Keratinocyte (primary cell): ENCODE data around the gene ZNF232. TPM values are rescaled to one million over a fixed set of nuclear protein-coding genes. Genes with fewer than 3 reads are reported as not detected.
"Not testable (repeated sequence)": the region's sequence is repeated elsewhere in the genome, so short reads cannot be mapped to it uniquely, and the experiment has no call there.

Experiments
- DNase-seq: peaks from one replicate; pipeline ENCODE4 v3.0.0-alpha.2; 2011; ENCODE audit warnings: low read depth, missing footprints, low spot score
- FAIRE-seq: peaks from 2 replicates; lab custom pipeline; 2011; peaks lifted over from hg19 to GRCh38; lab: Jason Lieb, UNC
- H2AFZ ChIP-seq: 2 replicates; pipeline ENCODE4 v1.6.0; 2012; ENCODE audit warnings: low read length, control low read depth, inconsistent platforms; ENCODE audit not compliant: control insufficient read depth
- H3K27ac ChIP-seq: 2 replicates; pipeline ENCODE4 v1.5.1; 2011; ENCODE audit warnings: low read length; ENCODE audit not compliant: control insufficient read depth, insufficient read depth
- H3K27me3 ChIP-seq: 3 replicates; pipeline ENCODE4 v1.6.0; 2011; ENCODE audit warnings: low read length; ENCODE audit not compliant: control insufficient read depth, insufficient read depth; ENCODE audit errors: extremely low read depth
- H3K36me3 ChIP-seq, 2 experiments: 2 replicates in 1 of 2; 3 replicates in 1 of 2; pipeline ENCODE4 v1.5.1; 2011; ENCODE audit warnings: low read length in 2 of 2, mild to moderate bottlenecking in 1 of 2; ENCODE audit not compliant: control insufficient read depth in 2 of 2, insufficient read depth in 2 of 2; ENCODE audit errors: extremely low read depth in 1 of 2
- H3K4me1 ChIP-seq: 3 replicates; pipeline ENCODE4 v1.5.1; 2011; ENCODE audit warnings: low read length; ENCODE audit not compliant: control insufficient read depth, insufficient read depth; ENCODE audit errors: extremely low read depth
- H3K4me2 ChIP-seq: 3 replicates; pipeline ENCODE4 v1.6.0; 2011; ENCODE audit warnings: low read depth, low read length; ENCODE audit not compliant: control insufficient read depth, insufficient read depth; ENCODE audit errors: extremely low read depth
- H3K4me3 ChIP-seq, 3 experiments: fragments of 200-600 bp in 1 of 3; sonication (generic) in 1 of 3; 2 replicates in 2 of 3; 3 replicates in 1 of 3; pipeline ENCODE4 v1.5.1; 2011 to 2016; ENCODE audit warnings: low read length in 3 of 3, mild to moderate bottlenecking in 3 of 3, control low read depth in 2 of 3, inconsistent platforms in 1 of 3, low read depth in 1 of 3, mixed read lengths in 1 of 3, mixed run types in 1 of 3, moderate library complexity in 1 of 3; ENCODE audit not compliant: control insufficient read depth in 2 of 3, insufficient read depth in 2 of 3; ENCODE audit errors: extremely low read depth in 1 of 3
- H3K79me2 ChIP-seq: 2 replicates; pipeline ENCODE4 v1.6.0; 2012; ENCODE audit warnings: low read length; ENCODE audit not compliant: control insufficient read depth, insufficient read depth
- H3K9ac ChIP-seq: 3 replicates; pipeline ENCODE4 v1.6.0; 2011; ENCODE audit warnings: low read length; ENCODE audit not compliant: control insufficient read depth, insufficient read depth; ENCODE audit errors: extremely low read depth
- H3K9me1 ChIP-seq: 3 replicates; pipeline ENCODE4 v1.6.0; 2011; ENCODE audit warnings: low read length; ENCODE audit not compliant: control insufficient read depth, insufficient read depth; ENCODE audit errors: extremely low read depth
- H3K9me3 ChIP-seq: 2 replicates; pipeline ENCODE4 v1.5.1; 2012; ENCODE audit warnings: low read depth, low read length; ENCODE audit not compliant: control insufficient read depth
- H4K20me1 ChIP-seq: 3 replicates; pipeline ENCODE4 v1.6.0; 2011; ENCODE audit warnings: low read length; ENCODE audit not compliant: control insufficient read depth, insufficient read depth; ENCODE audit errors: extremely low read depth
- EZH2 ChIP-seq: IDR thresholded peaks from one replicate; pipeline ENCODE4 v1.6.1; 2012; ENCODE audit warnings: inconsistent platforms, mild to moderate bottlenecking, low read length, moderate library complexity
- dilution Hi-C: fragments of 300-500 bp; cut with MboI; formaldehyde crosslinking; loops from one replicate; pipeline ENCODE4 v1.7.0; 2020; ENCODE audit warnings: low sequenced_read_pairs; ENCODE audit not compliant: extremely low pct_ligation_motif_present
- polyA plus RNA-seq, 5 experiments: library from polyadenylated mRNA; depleted of rRNA in 3 of 5; stranded (reverse) in 3 of 5; stranded (forward) in 1 of 5; unstranded in 1 of 5; fragments of >200 nt; gene quantifications; 1 replicate in 1 of 5; 2 replicates in 3 of 5; 3 replicates in 1 of 5; pipeline versions ENCODE4 v1.2.1 to v1.2.3, GENCODE V29; 2011 to 2012; ENCODE audit warnings: missing spikeins in 2 of 5, low read depth in 1 of 5, low replicate concordance in 1 of 5
- TF ChIP-seq, protein P1 (sequence below), 3 experiments: IDR thresholded peaks in 1 of 3; conservative IDR thresholded peaks in 1 of 3; optimal IDR thresholded peaks in 1 of 3; 2 replicates in 2 of 3; 3 replicates in 1 of 3; pipeline versions ENCODE3 to v1.5.1; 2011; ENCODE audit warnings: low read length in 3 of 3, mild to moderate bottlenecking in 3 of 3, moderate library complexity in 2 of 3, control low read depth in 1 of 3, inconsistent platforms in 1 of 3; ENCODE audit not compliant: insufficient read depth in 2 of 3; ENCODE audit errors: extremely low read depth in 1 of 3

ZNF232 gene
- polyA plus RNA-seq, 1 donor (not counting 4 experiments of a cell fraction or from before 2014, with no cell fraction given): 5.2 TPM

DNA sequence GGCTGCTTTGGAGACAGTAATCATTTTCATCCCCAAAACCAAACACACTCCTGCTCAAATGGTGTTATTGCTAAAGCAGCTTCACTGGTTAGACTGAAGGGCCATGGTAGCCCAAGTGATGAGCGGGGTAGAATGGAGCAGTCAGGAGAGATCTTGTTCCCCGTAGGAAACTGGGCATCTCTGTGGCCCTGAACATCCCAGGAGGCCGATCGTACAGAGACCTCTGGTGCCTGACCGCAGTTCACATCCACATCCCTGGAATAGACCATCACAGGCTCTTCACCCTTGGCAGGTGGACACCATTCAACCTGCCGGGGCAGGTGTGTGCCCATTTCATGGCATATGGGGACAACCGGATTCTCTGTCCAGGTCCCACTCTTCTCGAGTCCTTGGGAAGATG, 18.1 kb upstream of the ZNF232 start:
- dilution Hi-C loops, H3K27me3 ChIP-seq, H3K79me2 ChIP-seq, H3K4me3 ChIP-seq, H3K4me1 ChIP-seq, H2AFZ ChIP-seq, H3K9ac ChIP-seq, H3K27ac ChIP-seq, H3K9me1 ChIP-seq, H3K9me3 ChIP-seq, H3K36me3 ChIP-seq, DNase-seq, H3K4me2 ChIP-seq, H4K20me1 ChIP-seq, FAIRE-seq: not testable (repeated sequence)

DNA sequence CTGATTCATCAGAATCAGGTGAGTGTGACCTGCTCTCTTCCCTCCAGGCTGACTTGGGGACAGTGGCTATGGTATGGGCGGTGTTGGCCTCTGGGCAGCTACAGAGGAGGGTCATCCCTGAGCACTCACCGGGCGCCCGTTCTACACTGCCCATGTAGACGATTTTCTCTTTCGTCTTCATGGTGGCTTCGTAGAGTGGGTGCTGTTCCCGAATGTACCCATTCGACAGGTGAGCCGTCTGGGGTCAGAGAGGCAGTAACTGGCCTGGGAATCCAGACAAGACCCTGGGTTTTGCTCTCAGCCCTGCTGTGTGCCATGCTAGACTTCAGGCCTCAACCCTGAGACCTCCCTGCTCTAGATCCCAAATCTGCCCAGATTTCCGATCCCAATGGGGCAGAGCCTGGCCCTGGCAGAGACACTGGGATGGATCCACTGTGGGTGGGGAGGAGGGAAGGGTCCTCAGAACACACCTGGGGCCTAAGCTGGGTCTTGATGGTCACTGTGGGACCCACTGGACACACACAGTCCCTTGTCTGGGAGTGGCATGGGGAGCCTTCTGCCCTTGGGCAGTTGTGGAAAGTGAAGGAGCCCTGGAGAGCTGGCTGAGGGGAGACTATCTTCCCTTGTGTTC, 17.3 kb upstream of the ZNF232 start:
- no peaks in the 10 kb centered on the region for H3K9me3 ChIP-seq
- no peak overlapping the region for H2AFZ ChIP-seq
- no peak for DNase-seq
- no peaks in the 10 kb centered on the region for H3K79me2 ChIP-seq
- FAIRE-seq: no peak
- H3K36me3 ChIP-seq: no peaks in the 10 kb centered on the region
- no peaks in the 10 kb centered on the region for H4K20me1 ChIP-seq
- H3K27ac ChIP-seq: no peak overlapping the region
- H3K4me2 ChIP-seq: no peak overlapping the region
- H3K9ac ChIP-seq: no peak overlapping the region
- peaks cover 6% of the 10 kb centered on the region for H3K27me3 ChIP-seq
- no peak for TF ChIP-seq EZH2
- TF ChIP-seq, protein P1, sequence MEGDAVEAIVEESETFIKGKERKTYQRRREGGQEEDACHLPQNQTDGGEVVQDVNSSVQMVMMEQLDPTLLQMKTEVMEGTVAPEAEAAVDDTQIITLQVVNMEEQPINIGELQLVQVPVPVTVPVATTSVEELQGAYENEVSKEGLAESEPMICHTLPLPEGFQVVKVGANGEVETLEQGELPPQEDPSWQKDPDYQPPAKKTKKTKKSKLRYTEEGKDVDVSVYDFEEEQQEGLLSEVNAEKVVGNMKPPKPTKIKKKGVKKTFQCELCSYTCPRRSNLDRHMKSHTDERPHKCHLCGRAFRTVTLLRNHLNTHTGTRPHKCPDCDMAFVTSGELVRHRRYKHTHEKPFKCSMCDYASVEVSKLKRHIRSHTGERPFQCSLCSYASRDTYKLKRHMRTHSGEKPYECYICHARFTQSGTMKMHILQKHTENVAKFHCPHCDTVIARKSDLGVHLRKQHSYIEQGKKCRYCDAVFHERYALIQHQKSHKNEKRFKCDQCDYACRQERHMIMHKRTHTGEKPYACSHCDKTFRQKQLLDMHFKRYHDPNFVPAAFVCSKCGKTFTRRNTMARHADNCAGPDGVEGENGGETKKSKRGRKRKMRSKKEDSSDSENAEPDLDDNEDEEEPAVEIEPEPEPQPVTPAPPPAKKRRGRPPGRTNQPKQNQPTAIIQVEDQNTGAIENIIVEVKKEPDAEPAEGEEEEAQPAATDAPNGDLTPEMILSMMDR (optimal IDR thresholded peaks at IDR 0.05 in 1 of 3, IDR thresholded peaks at IDR 0.05 in 1 of 3, conservative IDR thresholded peaks at IDR 0.05 in 1 of 3; ENCODE audit: extremely low read depth in 1 of 3, insufficient read depth in 2 of 3, low read length in 3 of 3): no peak
- dilution Hi-C loops: no loop called here
- no peaks in the 10 kb centered on the region for H3K9me1 ChIP-seq
- H3K4me3 ChIP-seq: no peak overlapping the region
- no peaks in the 10 kb centered on the region for H3K4me1 ChIP-seq

DNA sequence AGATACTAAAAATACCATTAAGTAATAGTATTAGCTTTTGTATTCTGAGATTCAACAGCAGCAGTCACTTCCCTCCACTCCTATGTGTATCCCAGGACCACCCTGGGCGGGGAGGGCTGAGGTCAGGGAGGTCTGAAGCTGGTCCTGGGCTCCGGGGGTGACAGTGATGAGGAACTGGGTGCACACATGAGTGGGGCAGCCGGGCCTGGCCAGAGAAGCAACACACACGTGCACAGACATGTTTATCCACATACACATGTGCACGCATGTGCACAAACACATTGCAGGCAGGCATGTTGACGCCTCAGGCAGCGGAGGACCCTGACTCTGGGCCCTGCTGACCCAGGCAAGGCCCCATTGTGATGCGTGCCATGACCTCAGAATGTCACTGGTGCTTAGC, 16.7 kb upstream of the ZNF232 start:
- H3K4me1 ChIP-seq, H3K9me3 ChIP-seq, DNase-seq, H3K79me2 ChIP-seq, dilution Hi-C loops, H3K9ac ChIP-seq, H3K9me1 ChIP-seq, H2AFZ ChIP-seq, H3K4me2 ChIP-seq, H3K27ac ChIP-seq, H3K4me3 ChIP-seq, H4K20me1 ChIP-seq, FAIRE-seq, H3K36me3 ChIP-seq: not testable (repeated sequence)
- H3K27me3 ChIP-seq: peaks cover 13% of the 10 kb centered on the region
